Choroid plexus epithelial cell (primary cell): ENCODE results near the gene ALDH1B1.

Source experiments
- DNase-seq: peaks from one replicate; pipeline ENCODE4 v3.0.0-alpha.2; 2010; ENCODE audit warnings: low read depth
- H3K4me3 ChIP-seq: 2 replicates; pipeline ENCODE4 v1.5.1; 2011; ENCODE audit warnings: low read depth, mild to moderate bottlenecking, control low read depth, low read length, moderate library complexity
- CTCF ChIP-seq: conservative IDR thresholded peaks from 2 replicates; pipeline ENCODE4 v1.5.1; 2011; ENCODE audit warnings: low read depth, mild to moderate bottlenecking, control low read depth, inconsistent platforms, low read length, moderate library complexity

Gene ALDH1B1

GRCh38 chr9:38441347-38442085 is 49.0 kb downstream of the ALDH1B1 start:
- no peak for TF ChIP-seq CTCF
- no peak for DNase-seq
- no peak overlapping the region for H3K4me3 ChIP-seq

GRCh38 chr9:38442473-38443096 is 50.1 kb downstream of the ALDH1B1 start:
- no peak for TF ChIP-seq CTCF
- no peak overlapping the region for H3K4me3 ChIP-seq
- no peak for DNase-seq

- TF ChIP-seq CTCF = no peak
- H3K4me3 ChIP-seq = no peak overlapping the region
- peak; percentile 76 for DNase-seq
Measured at GRCh38 chr9:38443181-38443580, 50.7 kb downstream of the ALDH1B1 start.

GRCh38 chr9:38443597-38443996 is 51.1 kb downstream of the ALDH1B1 start:
- peak; percentile 9 for DNase-seq
- no peak overlapping the region for H3K4me3 ChIP-seq
- no peak for TF ChIP-seq CTCF

- no peak overlapping the region for H3K4me3 ChIP-seq
- TF ChIP-seq CTCF = no peak
- no peak for DNase-seq
Measured at GRCh38 chr9:38445154-38446043, 52.9 kb downstream of the ALDH1B1 start.

- no peak for TF ChIP-seq CTCF
- H3K4me3 ChIP-seq = no peak overlapping the region
- no peak for DNase-seq
Measured at GRCh38 chr9:38447703-38448102, 55.2 kb downstream of the ALDH1B1 start.
